Mesenchymal stem cell (in vitro differentiated cells and primary cell): ENCODE data around the gene TIMM13.
A peak's percentile ranks its signal among the peaks of the same experiment; 100 is the strongest.

ENCODE experiments used
- DNase-seq: peaks from one replicate; pipeline ENCODE4 v3.0.0-alpha.2; 2013
- H2AFZ ChIP-seq: one replicate; pipeline ENCODE4 v1.6.1; 2013; ENCODE audit warnings: low read depth, mild to moderate bottlenecking, control low read depth, inconsistent platforms, low read length, moderate library complexity
- H2AK5ac ChIP-seq: 2 replicates; pipeline ENCODE4 v1.6.1; 2013; ENCODE audit warnings: low read length, moderate library complexity, mild to moderate bottlenecking, inconsistent platforms; ENCODE audit not compliant: severe bottlenecking
- H2BK120ac ChIP-seq: one replicate; pipeline ENCODE4 v1.6.1; 2013; ENCODE audit warnings: low read depth, mild to moderate bottlenecking, inconsistent platforms, low read length, moderate library complexity
- H2BK12ac ChIP-seq, 2 experiments: one replicate each; pipeline ENCODE4 v1.6.1; 2013; ENCODE audit warnings: inconsistent platforms in 2 of 2, low read length in 2 of 2, mild to moderate bottlenecking in 2 of 2, moderate library complexity in 2 of 2, control low read depth in 1 of 2
- H2BK15ac ChIP-seq: one replicate; pipeline ENCODE4 v1.6.1; 2013; ENCODE audit warnings: mild to moderate bottlenecking, low read depth, inconsistent platforms; ENCODE audit not compliant: poor library complexity, severe bottlenecking
- H2BK5ac ChIP-seq: 2 replicates; pipeline ENCODE4 v1.6.1; 2013; ENCODE audit warnings: low read depth, mild to moderate bottlenecking, low read length, control low read depth, inconsistent platforms; ENCODE audit not compliant: poor library complexity, severe bottlenecking
- H3K14ac ChIP-seq, 2 experiments: one replicate each; pipeline ENCODE4 v1.6.1; 2013; ENCODE audit warnings: inconsistent platforms in 2 of 2, low read length in 2 of 2, control low read depth in 1 of 2, mild to moderate bottlenecking in 1 of 2, moderate library complexity in 1 of 2
- H3K18ac ChIP-seq, 2 experiments: one replicate each; pipeline ENCODE4 v1.6.1; 2013; ENCODE audit warnings: inconsistent platforms in 2 of 2, low read length in 2 of 2, control low read depth in 1 of 2, low read depth in 1 of 2, mild to moderate bottlenecking in 1 of 2
- H3K23ac ChIP-seq, 2 experiments: one replicate each; pipeline ENCODE4 v1.6.1; 2013; ENCODE audit warnings: inconsistent platforms in 2 of 2, low read length in 2 of 2, mild to moderate bottlenecking in 2 of 2, moderate library complexity in 2 of 2, control low read depth in 1 of 2
- H3K27ac ChIP-seq: 2 replicates; pipeline ENCODE4 v1.5.1; 2013; ENCODE audit warnings: mild to moderate bottlenecking, moderate library complexity, low read length, control low read depth, inconsistent platforms; ENCODE audit not compliant: poor library complexity, severe bottlenecking
- H3K27me3 ChIP-seq, 2 experiments: 2 replicates each; pipeline versions ENCODE4 v1.6.1 to v1.7.0; 2013; ENCODE audit warnings: low read length in 2 of 2, mild to moderate bottlenecking in 2 of 2, moderate library complexity in 2 of 2, control low read depth in 1 of 2, inconsistent platforms in 1 of 2; ENCODE audit not compliant: control insufficient read depth in 1 of 2, insufficient read depth in 1 of 2
- H3K36me3 ChIP-seq, 2 experiments: 2 replicates each; pipeline versions ENCODE4 v1.6.1 to v1.7.0; 2013; ENCODE audit warnings: low read length in 2 of 2, control low read depth in 1 of 2, inconsistent platforms in 1 of 2, low read depth in 1 of 2, mild to moderate bottlenecking in 1 of 2; ENCODE audit not compliant: insufficient read depth in 2 of 2, control insufficient read depth in 1 of 2
- H3K4ac ChIP-seq, 2 experiments: one replicate each; pipeline ENCODE4 v1.6.1; 2013; ENCODE audit warnings: inconsistent platforms in 2 of 2, low read length in 2 of 2, mild to moderate bottlenecking in 2 of 2, moderate library complexity in 2 of 2, control low read depth in 1 of 2, low read depth in 1 of 2
- H3K4me1 ChIP-seq: 2 replicates; pipeline ENCODE4 v1.6.1; 2013; ENCODE audit warnings: low read depth, low read length, control low read depth; ENCODE audit not compliant: control insufficient read depth, insufficient read depth
- H3K4me2 ChIP-seq: 2 replicates; pipeline ENCODE4 v1.6.1; 2013; ENCODE audit warnings: low read length, mild to moderate bottlenecking, inconsistent platforms; ENCODE audit not compliant: poor library complexity, severe bottlenecking
- H3K4me3 ChIP-seq, 2 experiments: 2 replicates each; pipeline versions ENCODE4 v1.5.1 to v1.7.0; 2013; ENCODE audit warnings: low read length in 2 of 2, mild to moderate bottlenecking in 2 of 2, control low read depth in 1 of 2, low read depth in 1 of 2; ENCODE audit not compliant: insufficient read depth in 1 of 2
- H3K79me1 ChIP-seq: replicated peaks from 2 replicates; pipeline ENCODE4 v1.6.1; 2013; ENCODE audit warnings: mild to moderate bottlenecking, control low read depth, low read length, inconsistent platforms; ENCODE audit not compliant: poor library complexity, severe bottlenecking
- H3K9ac ChIP-seq: 2 replicates; pipeline ENCODE4 v1.7.0; 2013; ENCODE audit warnings: mild to moderate bottlenecking, low read length, moderate library complexity
- H3K9me3 ChIP-seq: 2 replicates; pipeline ENCODE4 v1.7.0; 2013; ENCODE audit warnings: mild to moderate bottlenecking, low read length; ENCODE audit not compliant: control insufficient read depth
- H4K8ac ChIP-seq: one replicate; pipeline ENCODE4 v1.6.1; 2013; ENCODE audit warnings: inconsistent platforms, mild to moderate bottlenecking, low read length, moderate library complexity
- H4K91ac ChIP-seq: one replicate; pipeline ENCODE4 v1.6.1; 2013; ENCODE audit warnings: mild to moderate bottlenecking, low read length, inconsistent platforms
- WGBS: methylation state at CpG from one replicate; pipeline ENCODE4 v1.1.7; 2013; ENCODE audit warnings: mixed read lengths; 5-methylcytosine and 5-hydroxymethylcytosine counted together

TIMM13 gene

DNA sequence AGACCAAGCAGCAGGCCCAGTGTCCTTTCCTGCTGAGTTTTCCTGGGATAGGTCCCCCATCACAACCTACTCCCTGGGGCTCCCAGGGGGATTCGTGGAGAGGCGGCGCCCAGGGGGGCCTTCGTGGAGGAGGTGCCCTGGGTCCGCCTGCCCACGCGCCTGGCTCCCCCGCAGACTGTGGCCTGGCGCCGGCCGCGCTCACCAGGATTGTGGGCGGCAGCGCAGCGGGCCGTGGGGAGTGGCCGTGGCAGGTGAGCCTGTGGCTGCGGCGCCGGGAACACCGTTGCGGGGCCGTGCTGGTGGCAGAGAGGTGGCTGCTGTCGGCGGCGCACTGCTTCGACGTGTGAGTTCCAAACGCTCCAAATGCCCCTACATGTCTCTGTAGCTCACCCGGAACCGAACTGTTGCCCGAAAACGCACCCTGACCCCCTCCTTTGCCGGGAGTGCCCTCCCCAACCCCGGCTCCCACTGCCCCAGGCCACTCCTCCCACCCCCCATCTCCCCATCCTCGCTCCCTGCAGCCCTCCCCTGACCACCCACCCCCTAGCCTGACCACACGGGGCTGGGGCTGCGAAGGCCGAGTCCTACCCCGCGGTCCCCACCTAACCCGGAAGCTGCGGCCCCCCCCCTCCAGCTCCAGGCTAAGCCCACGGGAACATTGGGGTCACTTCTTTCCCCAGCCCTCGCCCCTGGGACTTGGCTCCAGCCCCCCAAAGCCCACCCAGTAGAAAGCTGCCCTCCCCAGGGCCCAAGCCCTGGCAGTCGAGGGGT, 3.3 kb downstream of the TIMM13 start:
- no peak overlapping the region for H2BK5ac ChIP-seq
- peak overlapping the region; percentile 20 for H3K4me2 ChIP-seq
- no peak overlapping the region for H2BK12ac ChIP-seq
- H3K36me3 ChIP-seq = peaks cover 6 to 53% of the 10 kb centered on the region in 2 experiments
- no peak overlapping the region for H2BK15ac ChIP-seq
- H3K18ac ChIP-seq = no peak overlapping the region
- H3K4me1 ChIP-seq = peaks cover 34% of the 10 kb centered on the region
- no peak overlapping the region for H2AK5ac ChIP-seq
- H4K8ac ChIP-seq = peak overlapping the region; percentile 41
- peaks cover 33% of the 10 kb centered on the region for H3K79me1 ChIP-seq
- no peak overlapping the region for H2BK120ac ChIP-seq
- H3K9me3 ChIP-seq = no peaks in the 10 kb centered on the region
- H3K27ac ChIP-seq = no peak overlapping the region
- H4K91ac ChIP-seq = no peak overlapping the region
- no peak overlapping the region for H3K4ac ChIP-seq
- WGBS = 96% methylated on average over 41 of the region's 46 CpGs
- no peak for DNase-seq
- H3K23ac ChIP-seq = no peak overlapping the region
- no peak overlapping the region for H3K9ac ChIP-seq
- H3K4me3 ChIP-seq = no peak overlapping the region
- no peak overlapping the region for H2AFZ ChIP-seq
- no peaks in the 10 kb centered on the region for H3K27me3 ChIP-seq
- H3K14ac ChIP-seq = no peak overlapping the region

DNA sequence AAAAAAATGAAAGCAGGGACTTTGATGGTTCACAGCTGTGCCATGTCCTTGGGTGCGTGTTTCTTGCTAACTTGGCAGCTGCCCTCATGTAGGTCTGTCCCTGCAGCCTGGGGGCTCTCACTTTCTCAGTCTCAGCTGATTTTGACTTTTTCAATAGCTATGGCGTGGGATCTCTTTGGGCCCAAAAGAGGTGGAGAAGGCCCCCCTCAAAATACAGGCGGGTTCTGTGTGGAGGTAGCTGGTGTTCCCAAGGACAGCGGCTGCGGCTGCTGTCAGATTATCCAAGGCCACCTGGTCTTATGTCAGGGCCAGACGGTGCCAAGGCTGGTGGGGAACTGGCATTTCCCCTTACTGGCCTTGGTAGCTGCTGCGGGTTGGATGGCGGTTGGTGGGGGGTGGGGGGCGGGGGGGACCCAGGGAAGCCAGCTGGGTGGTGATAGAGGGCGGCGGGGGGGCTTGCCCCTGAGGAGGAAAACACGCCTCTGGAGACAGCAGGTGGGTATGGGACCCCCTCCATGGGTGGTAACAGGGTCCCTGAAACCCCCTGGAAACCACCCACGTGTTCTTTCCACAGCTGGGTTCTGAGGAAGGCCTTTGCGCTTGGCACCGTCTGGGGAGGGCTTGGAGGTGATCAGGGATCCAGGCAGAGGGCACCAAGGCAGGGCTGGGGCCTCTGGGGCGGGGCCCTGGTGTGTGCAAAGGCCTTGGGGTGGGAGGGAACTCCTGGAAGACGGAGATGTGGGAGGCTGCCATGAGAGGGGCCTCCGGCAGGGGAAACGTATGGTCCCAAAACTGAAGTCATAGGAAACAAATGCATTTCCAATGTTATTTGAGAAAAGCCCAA, 4.1 kb downstream of the TIMM13 start:
- Histone ChIP-seq H3K18ac (no peak overlapping the region), H3K36me3 (peaks cover 6 to 45% of the 10 kb centered on the region in 2 experiments), H3K9ac (no peak overlapping the region), H2BK5ac (no peak overlapping the region), H4K8ac (no peak overlapping the region), H3K27me3 (no peaks in the 10 kb centered on the region), H2AK5ac (no peak overlapping the region), H2BK12ac (no peak overlapping the region), H3K14ac (no peak overlapping the region), H3K4ac (no peak overlapping the region), H3K4me2 (no peak overlapping the region), H3K79me1 (peaks cover 31% of the 10 kb centered on the region), H3K23ac (no peak overlapping the region), H2AFZ (no peak overlapping the region), H2BK15ac (no peak overlapping the region), H3K9me3 (no peaks in the 10 kb centered on the region), H3K4me1 (peaks cover 33% of the 10 kb centered on the region), H3K4me3 (no peak overlapping the region), H3K27ac (no peak overlapping the region), H2BK120ac (no peak overlapping the region), H4K91ac (no peak overlapping the region)
- WGBS = 96% methylated on average over 16 of the region's 19 CpGs
- no peak for DNase-seq

DNA sequence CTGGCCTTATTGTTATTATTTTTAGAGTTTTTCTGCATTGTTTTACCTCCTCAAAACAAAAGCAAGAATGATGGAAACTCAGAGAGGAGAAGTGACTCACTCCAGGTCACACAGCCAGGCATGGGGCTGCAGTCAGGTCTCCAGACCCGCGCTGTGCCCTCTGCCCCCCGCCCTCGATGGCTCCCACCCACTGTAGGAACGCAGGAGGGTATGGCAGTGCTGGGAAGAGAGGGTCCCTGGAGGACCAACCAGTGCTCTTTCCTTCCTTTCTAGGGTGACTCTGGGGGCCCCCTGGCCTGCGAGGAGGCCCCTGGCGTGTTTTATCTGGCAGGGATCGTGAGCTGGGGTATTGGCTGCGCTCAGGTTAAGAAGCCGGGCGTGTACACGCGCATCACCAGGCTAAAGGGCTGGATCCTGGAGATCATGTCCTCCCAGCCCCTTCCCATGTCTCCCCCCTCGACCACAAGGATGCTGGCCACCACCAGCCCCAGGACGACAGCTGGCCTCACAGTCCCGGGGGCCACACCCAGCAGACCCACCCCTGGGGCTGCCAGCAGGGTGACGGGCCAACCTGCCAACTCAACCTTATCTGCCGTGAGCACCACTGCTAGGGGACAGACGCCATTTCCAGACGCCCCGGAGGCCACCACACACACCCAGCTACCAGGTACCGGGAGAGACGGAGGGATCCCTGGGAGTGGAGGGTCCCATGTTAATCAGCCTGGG, 5.6 kb downstream of the TIMM13 start:
- DNase-seq = no peak
- H3K27ac ChIP-seq = no peak overlapping the region

DNA sequence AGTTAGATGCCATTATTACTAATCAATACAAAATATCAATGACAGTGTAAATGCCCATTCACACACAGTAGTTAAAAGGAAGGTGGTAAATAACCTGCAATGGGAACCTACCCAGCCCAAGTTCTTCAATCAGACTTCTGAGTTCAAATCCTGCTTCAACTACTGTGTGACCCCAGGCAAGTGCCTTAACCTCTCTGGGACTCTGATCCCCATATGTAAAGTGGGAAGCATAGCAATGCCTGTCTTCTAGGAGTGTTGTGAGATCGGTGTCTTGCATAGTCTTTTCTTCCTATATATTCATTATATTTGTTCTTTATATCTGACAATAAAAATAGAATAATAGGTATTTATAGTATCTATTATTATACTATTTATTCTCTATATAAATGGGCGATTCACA, 6.9 kb downstream of the TIMM13 start:
- no peak overlapping the region for H3K23ac ChIP-seq
- H3K14ac ChIP-seq = no peak overlapping the region
- H3K4me2 ChIP-seq = no peak overlapping the region
- no peak overlapping the region for H3K9ac ChIP-seq
- H4K91ac ChIP-seq = no peak overlapping the region
- peaks cover 21 to 54% of the 10 kb centered on the region in 2 experiments for H3K36me3 ChIP-seq
- peaks cover 26% of the 10 kb centered on the region for H3K79me1 ChIP-seq
- H4K8ac ChIP-seq = no peak overlapping the region
- H3K4me3 ChIP-seq = no peak overlapping the region
- H2BK5ac ChIP-seq = no peak overlapping the region
- H2BK120ac ChIP-seq = no peak overlapping the region
- H3K4ac ChIP-seq = no peak overlapping the region
- no peak overlapping the region for H3K18ac ChIP-seq
- no peak overlapping the region for H2BK12ac ChIP-seq
- no peak overlapping the region for H2AFZ ChIP-seq
- peaks cover 17% of the 10 kb centered on the region for H3K4me1 ChIP-seq
- H2AK5ac ChIP-seq = no peak overlapping the region
- no peak overlapping the region for H2BK15ac ChIP-seq
- no peak overlapping the region for H3K27ac ChIP-seq
- H3K9me3 ChIP-seq = no peaks in the 10 kb centered on the region
- WGBS = 100% methylated on average over 1 of the region's 2 CpGs
- no peak for DNase-seq
- H3K27me3 ChIP-seq = no peaks in the 10 kb centered on the region

More for the DNA sequence above, 5.6 kb downstream of the TIMM13 start:
- Histone ChIP-seq H3K79me1 (peaks cover 31% of the 10 kb centered on the region), H3K9me3 (no peaks in the 10 kb centered on the region), H2AFZ (no peak overlapping the region), H3K4me1 (peaks cover 30% of the 10 kb centered on the region), H3K4ac (no peak overlapping the region), H3K18ac (peak overlapping the region in 1 of 2 experiments; percentile 4), H4K8ac (no peak overlapping the region), H2BK5ac (no peak overlapping the region), H3K36me3 (peaks cover 15 to 50% of the 10 kb centered on the region in 2 experiments), H3K23ac (no peak overlapping the region), H3K9ac (no peak overlapping the region), H4K91ac (peak overlapping the region; percentile 78), H2AK5ac (no peak overlapping the region), H3K4me3 (no peak overlapping the region), H3K4me2 (no peak overlapping the region), H2BK120ac (no peak overlapping the region), H2BK15ac (no peak overlapping the region), H2BK12ac (no peak overlapping the region), H3K27me3 (no peaks in the 10 kb centered on the region), H3K14ac (no peak overlapping the region)
- 95% methylated on average over 23 of the region's 23 CpGs for WGBS
